Endodermal cell (in vitro differentiated cells): ENCODE data around the gene PLEKHA5. TPM values are rescaled to one million over a fixed set of nuclear protein-coding genes. Genes with fewer than 3 reads are reported as not detected.

Experiments used
- DNase-seq: peaks from one replicate; pipeline ENCODE4 v3.0.0-alpha.2; 2017
- H3K27ac ChIP-seq: 2 replicates; pipeline ENCODE4 v1.5.1; 2013; ENCODE audit warnings: mild to moderate bottlenecking, low read depth, low read length, moderate library complexity
- H3K27me3 ChIP-seq: 2 replicates; pipeline ENCODE4 v1.6.1; 2013; ENCODE audit warnings: mild to moderate bottlenecking, low read length, moderate library complexity; ENCODE audit not compliant: insufficient read depth, control insufficient read depth, poor library complexity, severe bottlenecking
- H3K36me3 ChIP-seq: 2 replicates; pipeline ENCODE4 v1.7.0; 2013; ENCODE audit warnings: mild to moderate bottlenecking, low read length, moderate library complexity; ENCODE audit not compliant: control insufficient read depth, insufficient read depth
- H3K4me1 ChIP-seq: one replicate; pipeline ENCODE4 v1.7.0; 2013; ENCODE audit warnings: low read length; ENCODE audit not compliant: control insufficient read depth, insufficient read depth
- H3K4me3 ChIP-seq: 2 replicates; pipeline ENCODE4 v1.5.1; 2013; ENCODE audit warnings: mild to moderate bottlenecking, low read length, moderate library complexity
- H3K9ac ChIP-seq: 2 replicates; pipeline ENCODE4 v1.6.1; 2013; ENCODE audit warnings: mild to moderate bottlenecking, low read length, moderate library complexity; ENCODE audit not compliant: poor library complexity, severe bottlenecking; ENCODE audit errors: extremely low read depth
- H3K9me3 ChIP-seq: 2 replicates; pipeline ENCODE4 v1.6.1; 2013; ENCODE audit warnings: mild to moderate bottlenecking, low read length, moderate library complexity; ENCODE audit not compliant: control insufficient read depth
- H3K27ac Mint-ChIP-seq: 2 replicates; pipeline ENCODE4 v1.8.0; 2020; ENCODE audit warnings: mixed read lengths
- H3K27me3 Mint-ChIP-seq: 2 replicates; pipeline ENCODE4 v1.8.0; 2021; ENCODE audit warnings: mild to moderate bottlenecking, mixed read lengths; ENCODE audit not compliant: insufficient read depth
- H3K36me3 Mint-ChIP-seq: 2 replicates; pipeline ENCODE4 v1.8.0; 2020; ENCODE audit warnings: low read depth, mixed read lengths
- H3K4me1 Mint-ChIP-seq: 2 replicates; pipeline ENCODE4 v1.8.0; 2020; ENCODE audit warnings: mixed read lengths
- H3K4me3 Mint-ChIP-seq: 2 replicates; pipeline ENCODE4 v1.8.0; 2020; ENCODE audit warnings: mild to moderate bottlenecking, moderate library complexity, mixed read lengths
- H3K9me3 Mint-ChIP-seq: 2 replicates; pipeline ENCODE4 v1.8.0; 2020; ENCODE audit warnings: mild to moderate bottlenecking, mixed read lengths
- WGBS, 2 experiments: methylation state at CpG; one replicate each; pipeline versions ENCODE4 v1.1.5 to v1.1.7; 2013; ENCODE audit warnings: missing lambda C conversion rate in 2 of 2, mixed read lengths in 1 of 2; ENCODE audit not compliant: insufficient coverage in 1 of 2, insufficient read length in 1 of 2; 5-methylcytosine and 5-hydroxymethylcytosine counted together
- total RNA-seq, 2 donors: library from RNA; stranded (reverse); fragmentation: NEBNext Ultra II Directional in 1 of 2; extraction: Animal tissue kit (Norgen Biotek cat#: 25700) in 1 of 2; gene quantifications; 2 replicates in 1 of 2; 3 replicates in 1 of 2; pipeline ENCODE4 v1.2.1, GENCODE V29; 2021
- TF ChIP-seq, protein P1 (sequence below): fragments of 200-600 bp; sonication (generic); conservative IDR thresholded peaks from 2 replicates; pipeline ENCODE4 v1.5.0; 2021; ENCODE audit warnings: antibody characterized with exemption, mild to moderate bottlenecking

Gene PLEKHA5
- total RNA-seq, 2 donors from 2014 or later, result 48.5 to 139 TPM

DNA sequence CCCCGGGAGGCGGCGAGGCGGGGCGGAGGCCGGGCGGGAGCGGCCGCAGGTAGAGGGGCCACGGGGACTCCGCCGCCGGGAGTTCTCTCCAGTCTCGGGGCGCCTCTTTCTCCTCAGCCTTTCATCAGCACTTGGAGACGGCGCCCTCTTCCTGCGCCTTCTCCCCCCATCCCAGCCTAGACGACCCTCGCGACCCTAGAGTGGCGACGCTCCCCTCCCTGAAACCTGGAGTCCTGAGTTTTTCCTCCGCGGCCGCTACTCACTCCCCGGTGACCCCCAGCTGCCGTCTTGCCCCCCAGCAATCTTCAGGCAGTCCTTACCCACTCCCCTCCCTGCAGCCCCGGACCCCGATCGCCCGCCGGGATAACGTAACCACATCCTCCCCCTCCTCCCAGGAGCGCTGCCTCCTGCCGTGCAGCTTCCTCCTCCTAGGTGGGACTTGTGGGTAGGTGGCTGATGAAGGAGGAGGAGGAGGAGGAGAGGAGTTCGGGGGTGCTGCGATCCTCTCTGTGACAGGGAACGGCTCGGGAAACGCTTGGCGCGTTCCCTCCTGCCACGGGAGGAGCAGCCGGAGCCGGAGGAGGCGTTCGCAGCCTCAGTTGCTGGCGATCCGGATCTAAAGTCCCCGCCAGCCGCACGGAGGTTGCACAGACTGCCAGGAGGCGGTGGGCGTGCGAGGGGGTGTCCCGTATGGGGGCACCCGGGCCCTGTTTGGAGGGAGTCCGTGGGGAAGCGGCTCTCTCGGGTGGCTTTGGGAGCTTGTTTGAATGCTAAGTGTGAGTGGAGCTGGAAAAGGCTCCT is 891 bp downstream of the PLEKHA5 start:
- Mint-ChIP-seq H3K36me3 (peaks cover 46% of the 10 kb centered on the region), H3K27ac (peak overlapping the region; percentile 93), H3K27me3 (peaks cover 2% of the 10 kb centered on the region), H3K9me3 (peaks cover 23% of the 10 kb centered on the region), H3K4me1 (peaks cover 41% of the 10 kb centered on the region), H3K4me3 (peak overlapping the region; percentile 97)
- H3K4me3 ChIP-seq, result peak overlapping the region; percentile 85
- TF ChIP-seq, protein P1, sequence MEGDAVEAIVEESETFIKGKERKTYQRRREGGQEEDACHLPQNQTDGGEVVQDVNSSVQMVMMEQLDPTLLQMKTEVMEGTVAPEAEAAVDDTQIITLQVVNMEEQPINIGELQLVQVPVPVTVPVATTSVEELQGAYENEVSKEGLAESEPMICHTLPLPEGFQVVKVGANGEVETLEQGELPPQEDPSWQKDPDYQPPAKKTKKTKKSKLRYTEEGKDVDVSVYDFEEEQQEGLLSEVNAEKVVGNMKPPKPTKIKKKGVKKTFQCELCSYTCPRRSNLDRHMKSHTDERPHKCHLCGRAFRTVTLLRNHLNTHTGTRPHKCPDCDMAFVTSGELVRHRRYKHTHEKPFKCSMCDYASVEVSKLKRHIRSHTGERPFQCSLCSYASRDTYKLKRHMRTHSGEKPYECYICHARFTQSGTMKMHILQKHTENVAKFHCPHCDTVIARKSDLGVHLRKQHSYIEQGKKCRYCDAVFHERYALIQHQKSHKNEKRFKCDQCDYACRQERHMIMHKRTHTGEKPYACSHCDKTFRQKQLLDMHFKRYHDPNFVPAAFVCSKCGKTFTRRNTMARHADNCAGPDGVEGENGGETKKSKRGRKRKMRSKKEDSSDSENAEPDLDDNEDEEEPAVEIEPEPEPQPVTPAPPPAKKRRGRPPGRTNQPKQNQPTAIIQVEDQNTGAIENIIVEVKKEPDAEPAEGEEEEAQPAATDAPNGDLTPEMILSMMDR, result peak; percentile 31
- peak overlapping the region; percentile 92 for H3K27ac ChIP-seq
- H3K9ac ChIP-seq, result peak overlapping the region; percentile 71
- H3K9me3 ChIP-seq, result peaks cover 27% of the 10 kb centered on the region
- peaks cover 26% of the 10 kb centered on the region for H3K36me3 ChIP-seq
- 0% methylated on average over 10 to 55 of the region's 61 CpGs for WGBS, 2 experiments
- H3K27me3 ChIP-seq, result no peaks in the 10 kb centered on the region
- DNase-seq, result peak; percentile 92
- peaks cover 4% of the 10 kb centered on the region for H3K4me1 ChIP-seq

DNA sequence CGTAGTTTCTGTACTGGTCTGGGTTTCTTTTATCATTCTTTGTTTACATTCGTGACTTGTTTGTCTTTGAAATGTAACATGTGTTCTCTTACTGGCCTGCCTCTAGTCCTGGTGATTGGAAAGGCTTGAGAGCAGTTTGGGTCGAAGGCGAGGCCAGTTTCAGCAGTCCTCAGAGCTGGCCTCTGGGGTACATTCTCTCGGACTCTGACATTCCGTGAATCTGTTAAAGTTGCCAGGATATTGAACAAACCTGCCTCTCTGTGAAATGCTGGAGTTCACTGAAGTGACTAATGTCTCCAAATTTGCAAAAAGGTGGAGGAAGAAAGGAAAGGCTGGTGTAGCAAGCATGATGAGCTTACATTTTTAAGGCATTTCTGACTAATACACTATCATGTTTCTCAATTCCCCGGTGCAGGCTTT is 1.5 kb downstream of the PLEKHA5 start:
- peaks cover 27% of the 10 kb centered on the region for H3K9me3 ChIP-seq
- H3K4me3 ChIP-seq, result peak overlapping the region; percentile 85
- peaks cover 29% of the 10 kb centered on the region for H3K36me3 ChIP-seq
- no peaks in the 10 kb centered on the region for H3K27me3 ChIP-seq
- Mint-ChIP-seq H3K27ac (peak overlapping the region; percentile 93), H3K9me3 (peaks cover 22% of the 10 kb centered on the region), H3K27me3 (peaks cover 2% of the 10 kb centered on the region), H3K36me3 (peaks cover 47% of the 10 kb centered on the region), H3K4me3 (peak overlapping the region; percentile 97), H3K4me1 (peaks cover 43% of the 10 kb centered on the region)
- no peak for DNase-seq
- WGBS, 2 experiments, result 2 to 8% methylated on average over 4 to 7 of the region's 7 CpGs
- TF ChIP-seq, protein P1, result no peak
- H3K27ac ChIP-seq, result peak overlapping the region; percentile 92
- peaks cover 4% of the 10 kb centered on the region for H3K4me1 ChIP-seq
- peak overlapping the region; percentile 71 for H3K9ac ChIP-seq

DNA sequence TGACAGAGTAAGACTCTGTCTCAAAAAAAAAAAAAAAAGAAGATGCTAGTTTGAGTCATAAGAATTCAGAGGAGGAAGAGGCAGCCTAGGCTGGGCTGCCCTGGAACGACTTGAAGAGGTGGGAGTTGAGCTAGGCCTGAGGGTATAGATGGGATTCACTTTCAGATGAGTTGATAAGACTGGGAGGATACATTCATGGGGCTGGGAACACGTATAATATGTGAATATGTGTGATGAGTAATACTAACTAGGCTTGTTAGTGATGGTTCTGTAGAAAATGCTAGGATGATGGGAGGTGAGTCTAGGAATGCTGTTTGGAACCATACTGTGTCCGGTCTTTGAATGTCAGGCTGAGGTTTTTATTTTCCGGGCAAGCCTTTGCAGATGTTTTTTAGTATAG is 9.0 kb downstream of the PLEKHA5 start:
- no peak for DNase-seq
- Histone ChIP-seq H3K4me1 (peaks cover 17% of the 10 kb centered on the region), H3K9me3 (no peaks in the 10 kb centered on the region), H3K36me3 (peaks cover 59% of the 10 kb centered on the region), H3K27me3 (no peaks in the 10 kb centered on the region), H3K27ac (peak overlapping the region; percentile 91), H3K4me3 (no peak overlapping the region), H3K9ac (no peak overlapping the region)
- Mint-ChIP-seq H3K4me3 (peak overlapping the region; percentile 0), H3K9me3 (no peaks in the 10 kb centered on the region), H3K27me3 (no peaks in the 10 kb centered on the region), H3K27ac (peak overlapping the region; percentile 45), H3K4me1 (peaks cover 54% of the 10 kb centered on the region), H3K36me3 (peaks cover 55% of the 10 kb centered on the region)
- TF ChIP-seq, protein P1, result no peak
- WGBS, 2 experiments, result 71 to 87% methylated on average over 4 of the region's 4 CpGs
